ENCODE results near the gene ARHGAP26.
A peak's percentile ranks its signal among the peaks of the same experiment; 100 is the strongest.

The ARHGAP26 gene

DNA sequence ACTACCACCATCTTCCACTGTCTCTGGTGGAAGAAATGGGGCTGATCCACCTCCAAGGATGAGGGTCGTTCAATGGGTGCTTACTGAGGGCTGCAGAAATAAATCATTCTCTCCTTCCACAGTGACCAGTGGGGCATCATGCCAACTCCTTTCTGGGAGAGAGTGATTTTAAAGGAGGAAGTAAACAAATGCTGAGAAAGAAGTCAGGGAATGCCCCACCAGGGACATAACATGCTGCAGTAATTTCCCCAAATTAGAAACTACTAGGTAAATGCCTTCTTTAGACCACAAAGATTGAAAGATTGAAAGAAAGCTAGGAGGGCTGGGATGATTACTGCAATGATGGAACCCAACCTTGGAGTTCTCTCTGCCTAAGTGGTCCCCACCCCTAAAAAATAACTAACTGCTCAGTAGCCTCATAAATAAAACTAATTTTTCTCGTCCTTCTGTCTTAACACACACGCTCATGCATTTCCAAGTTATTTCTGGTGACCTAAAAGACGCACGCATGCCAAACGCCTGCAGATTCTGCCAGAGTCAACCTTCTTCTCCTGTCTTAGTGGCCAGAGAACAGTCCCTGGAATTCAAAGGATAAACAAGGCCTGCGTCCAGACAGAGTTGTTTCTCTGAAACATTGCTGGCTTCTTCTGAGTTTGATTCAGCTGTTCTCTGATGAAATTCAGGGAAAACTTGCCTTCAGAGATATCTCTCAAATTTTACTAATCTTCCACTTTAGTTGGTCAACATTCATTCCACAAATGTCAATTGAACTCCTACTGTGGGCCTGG lies 383.3 kb downstream of the ARHGAP26 start:
- DNase-seq: peak; percentile 56

- DNase-seq: no peak
Measured at GRCh38 chr5:143154510-143155370, 384.6 kb downstream of the ARHGAP26 start.

GRCh38 chr5:143155455-143155854 lies 385.3 kb downstream of the ARHGAP26 start:
- DNase-seq: no peak

DNA sequence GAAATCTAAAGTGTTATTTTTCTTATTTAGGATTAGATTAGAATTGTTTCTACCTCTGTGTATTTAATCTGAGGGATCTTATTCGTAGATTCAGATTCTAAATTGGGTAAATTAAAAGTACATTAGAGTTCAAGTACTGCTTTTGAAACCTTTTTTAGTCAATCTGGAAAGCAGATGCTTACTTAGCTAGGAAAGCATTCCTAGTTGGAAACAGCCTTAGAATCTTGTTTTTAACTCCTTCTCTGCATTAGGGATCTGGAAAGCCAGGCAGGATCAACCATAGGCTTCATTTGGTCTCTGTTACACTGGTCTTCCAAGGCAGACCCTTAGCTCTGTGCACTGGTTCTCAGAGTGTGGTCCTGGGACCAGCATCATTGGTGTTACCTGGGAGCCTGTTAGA lies 385.9 kb downstream of the ARHGAP26 start:
- DNase-seq: no peak

DNA sequence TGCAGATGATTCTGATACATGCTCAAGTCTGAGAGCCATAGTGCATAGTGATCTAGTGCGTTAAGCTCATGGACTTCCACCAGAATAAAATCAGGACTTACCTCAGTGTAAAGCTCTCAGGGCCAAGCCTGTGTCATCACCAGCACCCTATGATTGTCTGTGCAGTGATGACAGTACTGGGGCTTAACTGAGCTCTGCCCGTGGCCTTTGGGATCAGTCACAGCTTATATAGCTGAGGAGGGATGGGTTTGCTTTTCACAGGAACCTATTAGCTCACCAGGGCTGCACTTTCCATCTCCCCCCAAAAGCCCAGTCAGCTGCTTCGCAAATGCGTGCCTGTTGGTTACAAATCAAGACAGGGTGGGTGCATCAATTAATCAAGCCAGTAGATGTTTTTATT lies 386.4 kb downstream of the ARHGAP26 start:
- DNase-seq: no peak

DNA sequence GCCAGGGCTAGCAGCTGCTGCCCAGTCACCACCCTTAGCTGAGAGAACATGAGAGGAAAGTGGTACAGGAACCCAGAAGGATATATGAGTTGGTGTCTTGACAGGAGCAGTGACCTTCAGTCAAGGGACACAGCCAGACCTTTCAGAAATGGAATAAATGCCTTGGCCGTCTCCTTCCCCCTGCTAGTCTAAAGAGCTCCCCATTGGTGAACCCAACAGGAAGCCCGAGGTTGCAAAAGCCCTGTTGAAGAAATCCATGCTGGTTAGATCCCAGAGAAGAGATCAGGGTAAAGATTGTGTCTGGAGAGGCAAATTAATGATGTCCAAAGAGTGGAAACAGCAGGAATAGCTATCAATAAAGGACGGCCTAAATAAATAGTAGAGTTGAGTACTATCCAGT lies 388.9 kb downstream of the ARHGAP26 start:
- no peak for DNase-seq

GRCh38 chr5:143161885-143162540 lies 391.8 kb downstream of the ARHGAP26 start:
- DNase-seq: peak; percentile 95

DNA sequence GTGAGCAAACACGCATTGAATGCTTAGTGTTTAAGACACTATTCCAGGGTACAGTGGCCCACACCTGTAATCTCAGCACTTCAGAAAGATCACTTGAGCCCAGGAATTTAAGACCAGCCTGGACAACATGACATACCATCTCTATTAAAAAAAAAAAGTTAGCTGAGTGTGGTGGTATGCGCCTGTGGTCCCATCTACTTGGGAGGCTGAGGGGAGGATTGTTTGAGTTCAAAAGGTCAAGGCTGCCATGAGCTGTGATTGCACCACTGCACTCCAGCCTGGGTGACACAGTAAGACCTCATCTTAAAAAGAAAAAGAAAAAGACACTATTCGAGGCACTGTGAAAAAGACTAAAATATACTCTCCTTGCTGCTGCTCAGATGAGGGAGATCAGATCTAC lies 392.6 kb downstream of the ARHGAP26 start:
- DNase-seq: no peak

GRCh38 chr5:143164557-143164956 lies 394.4 kb downstream of the ARHGAP26 start:
- no peak for DNase-seq

- no peak for DNase-seq
Measured at GRCh38 chr5:143165049-143165880, 395.1 kb downstream of the ARHGAP26 start.

DNA sequence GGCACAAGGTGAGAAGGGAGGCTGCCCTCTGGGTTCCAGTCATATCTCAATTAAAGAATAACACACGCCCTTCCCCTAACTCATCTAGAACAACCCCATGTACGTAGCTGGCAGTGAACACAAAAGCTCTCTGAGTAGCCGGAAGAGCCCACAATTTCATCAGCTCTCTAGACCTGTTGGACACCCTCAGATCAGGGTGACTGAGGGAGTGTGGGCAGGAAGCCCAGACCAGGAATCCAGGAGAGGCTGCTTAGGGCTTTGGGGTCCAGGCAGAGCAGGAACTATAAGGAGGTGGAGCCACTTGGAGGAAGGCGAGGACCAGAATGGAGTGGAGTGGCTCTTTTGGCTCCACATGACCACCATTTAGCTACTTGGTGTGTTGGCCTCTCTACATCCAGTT lies 395.9 kb downstream of the ARHGAP26 start:
- DNase-seq: no peak

DNA sequence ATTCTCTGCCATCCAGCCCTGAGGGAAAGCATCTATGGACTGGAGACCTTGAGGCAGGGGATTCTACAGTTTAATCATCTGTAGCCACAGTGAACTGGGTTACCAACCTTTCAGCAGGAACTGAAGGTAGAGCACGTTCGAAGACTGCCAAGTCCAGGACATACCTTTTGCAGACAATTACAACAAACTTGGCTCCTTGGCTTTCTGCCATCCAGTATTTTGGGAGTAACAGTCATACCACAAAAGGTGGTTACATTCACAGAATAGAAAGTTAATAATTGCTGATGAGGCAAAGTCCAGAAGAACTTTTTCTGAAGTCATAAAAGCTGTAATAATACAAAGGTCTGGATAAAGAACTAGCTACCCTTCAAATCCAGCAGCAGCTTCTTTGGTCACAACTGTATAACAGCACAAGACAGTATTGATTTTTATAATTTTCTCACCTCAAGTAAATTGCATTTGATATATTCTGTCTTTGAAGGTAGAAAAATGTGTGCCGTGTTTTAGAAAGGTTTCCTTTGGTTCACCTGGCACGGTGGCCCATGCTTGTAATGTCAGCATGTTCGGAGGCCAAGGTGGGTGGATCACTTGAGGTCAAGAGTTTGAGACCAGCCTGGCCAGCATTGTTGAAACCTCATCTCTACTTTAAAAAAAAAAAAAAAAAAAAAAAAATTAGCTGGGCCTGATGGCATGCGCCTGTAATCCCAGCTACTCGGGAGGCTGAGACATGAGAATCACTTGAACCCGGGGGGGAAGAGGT lies 396.7 kb downstream of the ARHGAP26 start:
- no peak for DNase-seq

- DNase-seq: no peak
Measured at GRCh38 chr5:143168171-143168741, 398.1 kb downstream of the ARHGAP26 start.

GRCh38 chr5:143168921-143169810 lies 399.0 kb downstream of the ARHGAP26 start:
- no peak for DNase-seq

- no peak for DNase-seq
Measured at GRCh38 chr5:143170104-143170503, 399.9 kb downstream of the ARHGAP26 start.

DNA sequence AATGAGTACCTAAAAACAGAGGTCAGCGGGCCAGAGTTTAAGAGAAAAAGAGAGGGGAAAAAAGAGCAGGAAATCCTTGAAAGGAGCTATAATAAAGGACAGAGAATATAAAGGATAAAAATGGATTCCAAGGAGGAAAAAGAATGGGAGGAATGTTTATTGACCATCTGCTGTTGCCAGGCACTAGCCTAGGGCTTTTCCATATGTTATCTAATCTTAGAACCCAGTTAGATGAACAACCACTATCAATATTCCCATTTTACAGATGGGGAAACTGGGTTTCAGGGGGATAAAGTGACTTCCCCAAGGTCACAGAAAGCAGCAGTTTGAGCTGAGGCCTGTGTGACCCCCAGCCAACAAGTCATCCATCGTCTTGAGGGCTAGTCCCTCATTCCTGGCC lies 400.8 kb downstream of the ARHGAP26 start:
- no peak for DNase-seq

GRCh38 chr5:143172739-143173138 lies 402.6 kb downstream of the ARHGAP26 start:
- no peak for DNase-seq

- DNase-seq: no peak
Measured at GRCh38 chr5:143173139-143173889, 403.1 kb downstream of the ARHGAP26 start.

DNA sequence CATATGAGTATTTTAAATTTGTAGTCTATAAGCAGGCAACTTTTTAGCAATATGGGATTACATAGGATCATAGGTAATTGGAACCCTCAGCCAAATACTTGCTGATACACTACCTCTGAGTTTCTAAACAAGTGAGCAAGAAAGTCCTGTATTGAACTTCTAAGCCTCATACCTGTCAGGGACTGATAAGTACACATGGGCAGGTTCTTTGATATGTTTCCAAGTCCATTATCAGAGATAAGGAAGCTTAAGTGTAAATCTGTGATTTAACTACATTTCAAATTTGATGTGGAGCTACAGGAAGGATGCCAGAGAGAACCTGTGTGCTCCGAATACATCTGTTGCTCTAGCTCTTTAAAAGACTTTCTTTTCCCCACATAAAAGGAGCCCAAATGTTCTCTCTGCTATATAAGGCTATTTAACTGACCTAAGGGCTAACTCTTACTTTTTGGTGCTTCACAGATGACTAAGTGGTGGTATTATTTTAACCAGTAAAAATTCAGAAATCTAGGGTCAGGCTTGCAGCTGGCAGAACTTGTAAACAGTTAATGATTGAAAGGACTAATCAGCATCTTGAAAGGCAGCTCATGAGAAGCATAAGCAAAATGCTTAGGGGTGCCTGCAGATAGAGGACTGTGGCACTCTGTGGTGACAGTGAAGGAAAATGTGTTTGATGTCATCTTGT lies 404.7 kb downstream of the ARHGAP26 start:
- DNase-seq: no peak

All from suppressor macrophage treated with lipopolysaccharide for 4 hours (primary cell).